T-helper 2 cell treated with Interferon-gamma antibody and Interleukin-4, amounts not matched to agents 5 μg/mL and 100 μg/mL, for 36 hours (primary cell): ENCODE results near the gene CASTOR2.
A peak's percentile ranks its signal among the peaks of the same experiment; 100 is the strongest.
"Not testable (repeated sequence)": the region's sequence is repeated elsewhere in the genome, so short reads cannot be mapped to it uniquely, and the experiment has no call there.

Experiments used
- DNase-seq: peaks from one replicate; pipeline ENCODE4 v3.0.0; 2021; ENCODE audit warnings: low spot score
- H3K27ac Mint-ChIP-seq: one replicate; pipeline ENCODE4 v1.8.0; 2021; ENCODE audit warnings: mild to moderate bottlenecking, mixed read lengths
- H3K27me3 Mint-ChIP-seq: one replicate; pipeline ENCODE4 v1.8.0; 2021; ENCODE audit warnings: low read depth, mixed read lengths
- H3K36me3 Mint-ChIP-seq: one replicate; pipeline ENCODE4 v1.8.0; 2021; ENCODE audit warnings: low read depth, mixed read lengths
- H3K4me1 Mint-ChIP-seq: one replicate; pipeline ENCODE4 v1.8.0; 2021; ENCODE audit warnings: low read depth, mixed read lengths
- H3K4me3 Mint-ChIP-seq: one replicate; pipeline ENCODE4 v1.8.0; 2022; ENCODE audit warnings: mild to moderate bottlenecking, moderate library complexity, mixed read lengths
- H3K9me3 Mint-ChIP-seq: one replicate; pipeline ENCODE4 v1.8.0; 2021; ENCODE audit warnings: mixed read lengths

Gene CASTOR2

GRCh38 chr7:75054744-75055143 lies 90.2 kb downstream of the CASTOR2 start:
- H3K36me3 Mint-ChIP-seq: peaks cover 60% of the 10 kb centered on the region
- H3K27ac Mint-ChIP-seq: no peak overlapping the region
- H3K27me3 Mint-ChIP-seq: no peaks in the 10 kb centered on the region
- no peak overlapping the region for H3K4me3 Mint-ChIP-seq
- no peaks in the 10 kb centered on the region for H3K4me1 Mint-ChIP-seq
- DNase-seq: no peak
- H3K9me3 Mint-ChIP-seq: no peaks in the 10 kb centered on the region

DNA sequence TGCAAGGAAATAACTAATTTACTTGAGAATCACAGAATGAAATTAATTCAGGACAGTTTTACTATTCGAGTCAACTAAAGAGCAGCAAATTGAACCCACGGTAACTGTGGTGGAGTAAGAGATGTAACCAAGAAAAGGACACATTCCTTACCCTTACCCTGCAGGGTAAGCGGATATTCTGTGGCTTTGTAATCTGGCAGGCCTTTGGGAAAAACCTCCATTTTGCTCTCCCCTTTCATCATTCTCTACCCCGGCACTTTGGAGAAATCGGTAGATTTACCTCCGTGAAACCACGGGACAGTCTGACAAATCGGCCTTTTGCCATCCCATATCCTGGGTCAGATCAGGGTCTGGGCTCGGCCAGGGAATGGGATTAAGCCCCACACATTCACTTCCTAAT lies 90.7 kb downstream of the CASTOR2 start:
- Mint-ChIP-seq H3K27ac (no peak overlapping the region), H3K27me3 (no peaks in the 10 kb centered on the region), H3K4me1 (no peaks in the 10 kb centered on the region), H3K36me3 (peaks cover 59% of the 10 kb centered on the region), H3K9me3 (no peaks in the 10 kb centered on the region), H3K4me3 (no peak overlapping the region)
- no peak for DNase-seq

DNA sequence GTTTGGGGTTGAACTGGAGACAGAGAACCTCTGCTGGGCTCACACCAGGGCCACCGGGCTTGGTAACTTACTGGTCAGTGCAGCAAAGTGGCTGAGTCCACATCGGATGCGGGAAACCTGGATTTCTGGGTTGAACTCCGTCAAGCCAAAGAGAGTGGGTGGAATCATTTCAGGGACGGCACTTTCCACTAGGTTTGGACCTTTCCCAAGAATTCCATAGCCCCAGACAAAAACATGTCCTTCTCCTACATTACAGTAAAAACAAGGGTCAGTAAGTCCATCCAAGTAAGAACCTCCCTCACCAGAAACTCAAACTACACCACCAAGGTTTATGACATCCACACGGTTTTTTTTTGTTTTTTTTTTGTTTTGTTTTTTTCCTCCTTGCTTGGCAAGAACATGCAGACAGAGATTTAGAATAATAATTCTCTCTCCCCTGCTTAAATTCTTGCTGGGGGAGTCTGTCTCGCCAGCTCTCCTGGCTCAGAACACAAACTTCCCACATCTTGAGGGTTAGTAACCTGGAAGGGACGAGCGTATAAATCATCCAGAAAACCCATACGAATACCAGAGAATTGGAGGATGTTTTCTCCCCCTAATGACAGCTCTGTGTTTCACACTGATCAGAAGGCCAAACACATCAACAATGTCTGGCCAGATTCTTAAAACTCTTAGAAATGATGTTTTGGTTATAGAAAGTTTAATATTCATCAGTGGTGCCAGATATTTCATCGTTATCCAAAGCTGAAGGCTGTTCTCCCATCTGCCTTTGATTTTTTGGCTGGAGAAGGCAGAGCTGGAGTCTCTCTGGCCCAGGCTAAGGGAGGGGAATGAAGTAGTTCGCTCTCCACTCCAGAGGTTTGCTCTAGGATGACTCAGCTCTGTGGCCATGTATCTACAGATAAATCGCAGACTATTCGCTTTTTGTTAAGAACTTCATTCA lies 91.6 kb downstream of the CASTOR2 start:
- peaks cover 55% of the 10 kb centered on the region for H3K36me3 Mint-ChIP-seq
- no peak for DNase-seq
- H3K27ac Mint-ChIP-seq: no peak overlapping the region
- no peak overlapping the region for H3K4me3 Mint-ChIP-seq
- H3K27me3 Mint-ChIP-seq: no peaks in the 10 kb centered on the region
- H3K9me3 Mint-ChIP-seq: no peaks in the 10 kb centered on the region
- H3K4me1 Mint-ChIP-seq: no peaks in the 10 kb centered on the region

- Mint-ChIP-seq H3K4me1 (no peaks in the 10 kb centered on the region), H3K4me3 (no peak overlapping the region), H3K36me3 (peaks cover 63% of the 10 kb centered on the region), H3K27me3 (no peaks in the 10 kb centered on the region), H3K9me3 (no peaks in the 10 kb centered on the region), H3K27ac (no peak overlapping the region)
- DNase-seq: no peak
These were observed 93.9 kb downstream of the CASTOR2 start for GRCh38 chr7:75058406-75058805.

DNA sequence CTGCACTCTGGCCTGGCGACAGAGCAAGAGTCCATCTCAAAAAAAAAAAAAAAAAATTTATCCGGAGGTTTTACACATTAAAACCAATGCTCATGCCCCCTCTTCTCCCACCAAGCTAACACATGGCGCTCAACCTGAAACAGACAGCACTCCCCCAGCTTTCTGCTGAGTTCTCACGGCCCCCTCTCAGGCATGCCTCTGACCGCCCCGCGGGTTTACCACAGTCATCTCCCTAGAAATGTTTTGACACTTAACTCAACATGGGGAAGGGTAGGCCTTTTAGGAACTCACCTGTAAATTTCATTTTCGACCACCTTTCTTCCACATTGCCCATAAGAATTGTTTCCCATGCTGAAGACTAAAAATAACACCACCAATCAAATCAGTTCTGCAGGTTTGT lies 99.8 kb downstream of the CASTOR2 start:
- Mint-ChIP-seq H3K27ac (no peak overlapping the region), H3K4me1 (no peaks in the 10 kb centered on the region), H3K9me3 (no peaks in the 10 kb centered on the region), H3K4me3 (no peak overlapping the region), H3K27me3 (no peaks in the 10 kb centered on the region), H3K36me3 (peaks cover 52% of the 10 kb centered on the region)
- no peak for DNase-seq

- Mint-ChIP-seq H3K4me1 (no peaks in the 10 kb centered on the region), H3K36me3 (peaks cover 52% of the 10 kb centered on the region), H3K9me3 (no peaks in the 10 kb centered on the region), H3K4me3 (no peak overlapping the region), H3K27ac (no peak overlapping the region), H3K27me3 (no peaks in the 10 kb centered on the region)
- DNase-seq: no peak
These were observed 100.3 kb downstream of the CASTOR2 start for GRCh38 chr7:75064801-75065200.

GRCh38 chr7:75066521-75066920 lies 102.0 kb downstream of the CASTOR2 start:
- no peak overlapping the region for H3K4me3 Mint-ChIP-seq
- no peaks in the 10 kb centered on the region for H3K9me3 Mint-ChIP-seq
- DNase-seq: no peak
- peaks cover 57% of the 10 kb centered on the region for H3K36me3 Mint-ChIP-seq
- H3K27me3 Mint-ChIP-seq: no peaks in the 10 kb centered on the region
- H3K4me1 Mint-ChIP-seq: peaks cover 2% of the 10 kb centered on the region
- no peak overlapping the region for H3K27ac Mint-ChIP-seq

- DNase-seq: no peak
- H3K27ac Mint-ChIP-seq: peak overlapping the region; percentile 96
- peak overlapping the region; percentile 93 for H3K4me3 Mint-ChIP-seq
- peaks cover 8% of the 10 kb centered on the region for H3K4me1 Mint-ChIP-seq
- H3K27me3 Mint-ChIP-seq: no peaks in the 10 kb centered on the region
- H3K9me3 Mint-ChIP-seq: no peaks in the 10 kb centered on the region
- peaks cover 21% of the 10 kb centered on the region for H3K36me3 Mint-ChIP-seq
These were observed 108.4 kb downstream of the CASTOR2 start for GRCh38 chr7:75072981-75073283.

DNA sequence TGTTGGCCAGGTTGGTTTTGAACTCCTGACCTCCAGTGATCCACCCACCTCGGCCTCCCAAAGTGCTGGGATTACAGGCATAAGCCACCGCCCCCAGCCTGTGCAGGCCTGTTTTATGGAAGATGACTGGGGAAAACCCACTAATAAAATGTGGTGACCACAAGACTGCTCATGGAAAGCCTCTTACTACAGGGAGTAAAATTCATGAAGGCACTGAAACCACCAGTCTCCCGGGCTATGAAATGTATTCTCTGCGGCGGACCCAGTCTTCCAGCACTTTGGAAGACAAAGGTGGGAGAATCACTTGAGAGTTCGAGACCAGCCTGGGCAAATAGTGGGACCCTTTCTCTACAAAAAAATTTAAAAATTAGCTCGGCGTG lies 109.7 kb downstream of the CASTOR2 start:
- not testable (repeated sequence) for H3K9me3 Mint-ChIP-seq, DNase-seq, H3K27me3 Mint-ChIP-seq, H3K4me1 Mint-ChIP-seq
- peak overlapping the region; percentile 90 for H3K27ac Mint-ChIP-seq
- H3K36me3 Mint-ChIP-seq: peaks cover 13% of the 10 kb centered on the region
- H3K4me3 Mint-ChIP-seq: peak overlapping the region; percentile 98
